Osteoblast (primary cell): ENCODE data around the gene CMTM8. TPM values are rescaled to one million over a fixed set of nuclear protein-coding genes. Genes with fewer than 3 reads are reported as not detected.

Experiments
- DNase-seq: peaks from one replicate; pipeline ENCODE4 v3.0.0; 2011; ENCODE audit warnings: low spot score, mixed read lengths; ENCODE audit not compliant: insufficient read length; ENCODE audit errors: missing footprints
- H2AFZ ChIP-seq: 2 replicates; pipeline ENCODE4 v1.6.0; 2011; ENCODE audit warnings: mild to moderate bottlenecking, low read length
- H3K27ac ChIP-seq: 2 replicates; pipeline ENCODE4 v1.5.1; 2011; ENCODE audit warnings: mild to moderate bottlenecking, low read depth, low read length, moderate library complexity
- H3K27me3 ChIP-seq: 2 replicates; pipeline ENCODE4 v1.6.0; 2012; ENCODE audit warnings: mild to moderate bottlenecking, control low read depth, inconsistent platforms, low read length, moderate library complexity; ENCODE audit not compliant: insufficient read depth
- H3K36me3 ChIP-seq: 2 replicates; pipeline ENCODE4 v1.5.1; 2011; ENCODE audit warnings: mild to moderate bottlenecking, low read length, control low read depth, moderate library complexity; ENCODE audit not compliant: insufficient read depth
- H3K4me1 ChIP-seq: 2 replicates; pipeline ENCODE4 v1.5.1; 2011; ENCODE audit warnings: mild to moderate bottlenecking, low read length, control low read depth, moderate library complexity; ENCODE audit not compliant: insufficient read depth
- H3K4me2 ChIP-seq: 2 replicates; pipeline ENCODE4 v1.6.0; 2011; ENCODE audit warnings: mild to moderate bottlenecking, low read length; ENCODE audit not compliant: insufficient read depth
- H3K4me3 ChIP-seq: fragments of 200-600 bp; sonication (generic); 3 replicates; pipeline ENCODE4 v1.5.1; 2012; ENCODE audit warnings: mild to moderate bottlenecking, low read length, inconsistent platforms; ENCODE audit not compliant: insufficient read depth
- H3K79me2 ChIP-seq: 2 replicates; pipeline ENCODE4 v1.6.0; 2012; ENCODE audit warnings: mild to moderate bottlenecking, low read length, control low read depth, inconsistent platforms; ENCODE audit not compliant: insufficient read depth
- H3K9me3 ChIP-seq: 2 replicates; pipeline ENCODE4 v1.5.1; 2011; ENCODE audit warnings: low read depth, low read length, control low read depth
- H4K20me1 ChIP-seq: 2 replicates; pipeline ENCODE4 v1.6.0; 2012; ENCODE audit warnings: mild to moderate bottlenecking, low read length, control low read depth; ENCODE audit not compliant: insufficient read depth
- CTCF ChIP-seq: IDR thresholded peaks from 2 replicates; pipeline ENCODE4 v1.5.1; 2011; ENCODE audit warnings: mild to moderate bottlenecking, low read depth, low read length, moderate library complexity; ENCODE audit errors: extremely low read depth
- total RNA-seq: library from RNA; depleted of rRNA; stranded (reverse); fragments of >200 nt; gene quantifications from 2 replicates; pipeline ENCODE4 v1.2.3, GENCODE V29; 2012

CMTM8 gene
- total RNA-seq, 1 donor, result 1.4 TPM

GRCh38 chr3:32379831-32380500 is 141.5 kb downstream of the CMTM8 start:
- Histone ChIP-seq H3K4me2 (no peak overlapping the region), H3K27ac (no peak overlapping the region), H3K36me3 (no peaks in the 10 kb centered on the region), H3K79me2 (no peaks in the 10 kb centered on the region), H3K27me3 (peaks cover 17% of the 10 kb centered on the region), H3K9me3 (no peaks in the 10 kb centered on the region), H2AFZ (no peak overlapping the region), H4K20me1 (no peaks in the 10 kb centered on the region), H3K4me3 (no peak overlapping the region), H3K4me1 (peaks cover 4% of the 10 kb centered on the region)
- no peak for DNase-seq
- no peak for TF ChIP-seq CTCF

- H3K79me2 ChIP-seq, result no peaks in the 10 kb centered on the region
Observed at GRCh38 chr3:32381922-32382321, 143.4 kb downstream of the CMTM8 start.

GRCh38 chr3:32383136-32383711 is 144.7 kb downstream of the CMTM8 start:
- TF ChIP-seq CTCF, result no peak
- no peak overlapping the region for H2AFZ ChIP-seq
- no peak for DNase-seq
- no peaks in the 10 kb centered on the region for H3K79me2 ChIP-seq
- peaks cover 25% of the 10 kb centered on the region for H3K27me3 ChIP-seq
- no peak overlapping the region for H3K27ac ChIP-seq
- H3K4me2 ChIP-seq, result no peak overlapping the region
- no peak overlapping the region for H3K4me3 ChIP-seq
- no peaks in the 10 kb centered on the region for H3K9me3 ChIP-seq
- no peaks in the 10 kb centered on the region for H4K20me1 ChIP-seq
- H3K36me3 ChIP-seq, result no peaks in the 10 kb centered on the region
- H3K4me1 ChIP-seq, result no peaks in the 10 kb centered on the region

More at GRCh38 chr3:32381922-32382321, 143.4 kb downstream of the CMTM8 start:
- H3K27me3 ChIP-seq, result peaks cover 25% of the 10 kb centered on the region
- no peaks in the 10 kb centered on the region for H3K4me1 ChIP-seq
- H4K20me1 ChIP-seq, result no peaks in the 10 kb centered on the region
- H3K4me2 ChIP-seq, result no peak overlapping the region
- DNase-seq, result no peak
- no peak overlapping the region for H2AFZ ChIP-seq
- H3K27ac ChIP-seq, result no peak overlapping the region
- no peaks in the 10 kb centered on the region for H3K9me3 ChIP-seq
- TF ChIP-seq CTCF, result no peak
- no peak overlapping the region for H3K4me3 ChIP-seq
- H3K36me3 ChIP-seq, result no peaks in the 10 kb centered on the region

- no peaks in the 10 kb centered on the region for H4K20me1 ChIP-seq
- H3K4me2 ChIP-seq, result no peak overlapping the region
- no peak overlapping the region for H3K27ac ChIP-seq
- no peak overlapping the region for H2AFZ ChIP-seq
- no peaks in the 10 kb centered on the region for H3K4me1 ChIP-seq
- no peaks in the 10 kb centered on the region for H3K79me2 ChIP-seq
- DNase-seq, result peak; percentile 82
- H3K36me3 ChIP-seq, result no peaks in the 10 kb centered on the region
- peaks cover 23% of the 10 kb centered on the region for H3K27me3 ChIP-seq
- H3K4me3 ChIP-seq, result no peak overlapping the region
- no peaks in the 10 kb centered on the region for H3K9me3 ChIP-seq
- no peak for TF ChIP-seq CTCF
Observed at GRCh38 chr3:32384938-32385337, 146.5 kb downstream of the CMTM8 start.
